ENCODE data around the gene SLC7A6. TPM values are rescaled to one million over a fixed set of nuclear protein-coding genes. Genes with fewer than 3 reads are reported as not detected.

Gene SLC7A6
- total RNA-seq, 1 experiment from 2014 or later = 28.5 TPM

DNA sequence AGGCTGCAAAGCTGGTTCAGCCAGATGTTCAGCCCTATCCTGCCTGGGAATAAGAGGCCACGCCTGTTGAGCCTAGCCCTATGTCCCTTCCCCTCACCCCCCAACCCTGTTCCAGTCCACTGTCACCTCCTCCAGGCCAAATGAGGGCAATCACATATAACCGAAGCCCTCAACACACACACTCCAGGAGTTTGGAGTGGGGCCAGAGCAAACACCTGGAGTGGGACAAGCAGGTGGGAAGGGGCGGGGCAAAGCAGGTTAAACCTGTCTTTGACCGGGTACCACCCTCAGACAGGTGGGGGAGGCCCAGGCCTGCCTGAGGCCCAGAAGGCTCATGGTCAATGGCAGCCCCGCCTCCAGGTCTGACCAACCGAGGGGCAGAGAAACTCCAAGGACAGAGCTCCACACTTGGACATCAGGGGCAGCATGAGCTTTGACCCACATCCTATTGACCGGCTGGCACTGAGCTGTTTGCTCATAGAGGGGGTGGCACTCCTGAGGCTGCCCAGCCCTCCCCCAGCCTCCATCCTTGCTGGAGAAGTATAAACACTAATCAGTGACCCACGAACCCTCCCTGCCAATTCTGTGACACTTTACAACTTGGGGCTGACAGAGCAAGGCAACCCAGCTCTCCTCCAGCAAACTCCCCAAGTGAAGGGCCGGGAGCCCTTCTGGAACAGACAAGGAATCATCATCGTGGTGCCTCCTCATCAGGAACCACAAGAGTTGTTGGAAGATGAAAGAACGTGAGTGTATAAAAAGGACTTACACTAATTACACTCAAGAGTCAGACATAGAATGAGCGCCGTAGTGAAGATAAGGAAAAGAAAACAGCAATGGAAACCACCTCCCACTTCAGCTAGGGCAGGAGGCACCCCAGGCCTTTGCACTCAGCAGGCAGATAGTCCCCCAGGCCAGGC lies 29.9 kb upstream of the SLC7A6 start:
- peaks cover 43% of the 10 kb centered on the region for H3K79me2 ChIP-seq (ENCODE audit: insufficient read depth, low read length)
- H3K36me3 ChIP-seq (ENCODE audit: control insufficient read depth in 1 of 2, insufficient read depth in 2 of 2, low read length in 2 of 2) = peaks cover 18 to 34% of the 10 kb centered on the region in 2 experiments; a peak in 3 of 4 replicates
- no peaks in the 10 kb centered on the region for H3K9me3 ChIP-seq (ENCODE audit: control insufficient read depth in 1 of 2, insufficient read depth in 1 of 2, low read depth in 1 of 2, low read length in 2 of 2)
- peak overlapping the region; percentile 98 for H3K9ac ChIP-seq (ENCODE audit: low read length)
- no peaks in the 10 kb centered on the region for H3K9me2 ChIP-seq (ENCODE audit: insufficient read depth)
- BruUV-seq (replicated peaks) = no TSS peak
- H4K20me1 ChIP-seq (ENCODE audit: insufficient read depth) = peaks cover 4% of the 10 kb centered on the region; the same call in 1 of the 2 replicates
- TF ChIP-seq EZH2phosphoT487 (IDR thresholded peaks at IDR 0.05; ENCODE audit: borderline replicate concordance) (no peak), POLR2AphosphoS5 (IDR thresholded peaks at IDR 0.05; ENCODE audit: low read depth, low read length) (peak; percentile 61)
- TF ChIP-seq, protein P1, sequence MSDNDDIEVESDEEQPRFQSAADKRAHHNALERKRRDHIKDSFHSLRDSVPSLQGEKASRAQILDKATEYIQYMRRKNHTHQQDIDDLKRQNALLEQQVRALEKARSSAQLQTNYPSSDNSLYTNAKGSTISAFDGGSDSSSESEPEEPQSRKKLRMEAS (IDR thresholded peaks at IDR 0.05) = no peak
- H3K27me3 ChIP-seq (ENCODE audit: insufficient read depth, low read length) = no peaks in the 10 kb centered on the region
- ChIA-PET POLR2A (interaction anchor here (1.0 kb wide), 1 partner anchor 30 kb away, joined by 3 read pairs; the partner anchor contains the start of gene SLC7A6), RAD21 (ENCODE audit: low non-redundant PET in 1 of 2, low total read pairs in 2 of 2, uncharacterized antibody in 2 of 2, unreplicated experiment in 2 of 2) (no interaction called here), CTCF (interaction anchor here (1.0 kb wide), 1 partner anchor 140 kb away, joined by 5 read pairs; no protein-coding TSS in a partner anchor)
- ATAC-seq = peak; percentile 13; the same call in 1 of the 2 replicates
- no peak overlapping the region for H2AFZ ChIP-seq (ENCODE audit: low read depth, low read length, poor library complexity, severe bottlenecking)
- intact Hi-C loops (cut with micrococcal nuclease) = loop anchor here (2.0 to 10.0 kb wide), 2 partner anchors 76 to 710 kb away; partner anchors contain the start of genes PRMT7, RIPOR1 and SLC7A6OS
- H3K4me1 ChIP-seq (ENCODE audit: control insufficient read depth in 1 of 2, insufficient read depth in 2 of 2, low read length in 2 of 2) = peaks cover 29 to 42% of the 10 kb centered on the region in 2 experiments
- peak overlapping the region; percentile 97 for H3K4me2 ChIP-seq (ENCODE audit: low read length)
- H3K4me3 ChIP-seq (replicated peaks in 1 of 2; ENCODE audit: low read depth in 1 of 2, low read length in 2 of 2) = peak overlapping the region; percentile 56 to 88
- DNase-seq (ENCODE audit: low read depth, low spot score) = peak; percentile 61
- H3K27ac ChIP-seq (ENCODE audit: low read depth, low read length) = peak overlapping the region; percentile 86

DNA sequence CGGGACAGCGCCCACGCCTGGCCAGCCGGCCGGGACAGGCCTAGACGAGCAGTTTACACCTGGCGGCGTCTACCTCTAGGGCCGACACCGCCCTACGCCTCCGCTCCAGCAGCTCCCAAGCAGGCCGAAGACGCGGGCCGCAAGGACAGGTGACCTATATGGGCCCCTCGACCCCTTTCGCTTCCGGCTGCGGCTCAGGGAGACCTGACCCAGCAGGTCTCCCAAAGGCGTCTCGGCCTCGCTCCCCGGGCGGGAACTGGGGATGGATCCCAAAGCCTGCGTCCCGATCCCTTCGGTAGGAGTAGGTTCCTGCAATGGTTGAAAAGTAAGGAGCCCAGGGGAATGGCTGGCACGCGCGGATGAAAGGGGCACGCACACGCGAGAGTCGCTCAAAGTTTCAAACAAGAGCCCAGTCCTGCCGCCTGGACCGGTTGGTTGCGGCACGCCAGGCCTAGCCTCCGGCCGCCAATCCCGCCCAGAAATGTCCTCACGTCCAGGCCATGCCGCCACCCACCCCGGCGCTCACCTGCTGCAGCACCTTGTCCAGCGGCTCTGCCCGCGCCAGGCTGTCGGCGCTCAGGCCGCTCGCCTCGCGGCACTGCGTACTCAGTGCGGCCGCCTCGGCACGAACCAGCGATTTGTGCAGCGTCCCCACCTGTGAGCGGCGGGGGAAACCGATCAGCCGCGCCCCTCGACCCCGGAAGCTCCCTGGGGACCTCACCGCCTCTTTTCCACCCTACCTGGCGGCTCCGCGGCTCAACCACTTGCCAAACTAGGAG lies 29.0 kb upstream of the SLC7A6 start:
- POLR2A ChIA-PET = interaction anchor here (0.6 to 1.0 kb wide), 2 partner anchors 29 to 756 kb away, joined by 3 to 4 read pairs; partner anchors contain the start of gene SLC7A6
- Histone ChIP-seq H3K9ac (ENCODE audit: low read length) (peak overlapping the region; percentile 98), H3K27ac (ENCODE audit: low read depth, low read length) (peak overlapping the region; percentile 86), H3K4me1 (ENCODE audit: control insufficient read depth in 1 of 2, insufficient read depth in 2 of 2, low read length in 2 of 2) (peaks cover 29 to 47% of the 10 kb centered on the region in 2 experiments), H2AFZ (ENCODE audit: low read depth, low read length, poor library complexity, severe bottlenecking) (no peak overlapping the region), H3K4me2 (ENCODE audit: low read length) (peak overlapping the region; percentile 97), H3K9me3 (ENCODE audit: control insufficient read depth in 1 of 2, insufficient read depth in 1 of 2, low read depth in 1 of 2, low read length in 2 of 2) (no peaks in the 10 kb centered on the region), H3K9me2 (ENCODE audit: insufficient read depth) (no peaks in the 10 kb centered on the region), H3K79me2 (ENCODE audit: insufficient read depth, low read length) (peaks cover 43% of the 10 kb centered on the region), H4K20me1 (ENCODE audit: insufficient read depth) (peaks cover 4% of the 10 kb centered on the region; the same call in 1 of the 2 replicates), H3K27me3 (ENCODE audit: insufficient read depth, low read length) (no peaks in the 10 kb centered on the region), H3K36me3 (ENCODE audit: control insufficient read depth in 1 of 2, insufficient read depth in 2 of 2, low read length in 2 of 2) (peaks cover 14 to 27% of the 10 kb centered on the region in 2 experiments; a peak in 3 of 4 replicates), H3K4me3 (replicated peaks in 1 of 2; ENCODE audit: low read depth in 1 of 2, low read length in 2 of 2) (peak overlapping the region; percentile 56 to 88)
- TF ChIP-seq YY1 (IDR thresholded peaks at IDR 0.05; ENCODE audit: extremely low read depth, insufficient replicate concordance, low read depth, low read length) (no peak), EZH2phosphoT487 (IDR thresholded peaks at IDR 0.05; ENCODE audit: borderline replicate concordance) (no peak), FOSL1 (IDR thresholded peaks at IDR 0.05; ENCODE audit: low read depth) (no peak), CBX3 (IDR thresholded peaks at IDR 0.05; ENCODE audit: low read depth) (no peak), ZFX (IDR thresholded peaks at IDR 0.05) (peak; percentile 85), POLR2A (IDR thresholded peaks at IDR 0.05; ENCODE audit: borderline replicate concordance, extremely low read depth, insufficient read depth, insufficient read length) (no peak)
- TF ChIP-seq, protein P2, sequence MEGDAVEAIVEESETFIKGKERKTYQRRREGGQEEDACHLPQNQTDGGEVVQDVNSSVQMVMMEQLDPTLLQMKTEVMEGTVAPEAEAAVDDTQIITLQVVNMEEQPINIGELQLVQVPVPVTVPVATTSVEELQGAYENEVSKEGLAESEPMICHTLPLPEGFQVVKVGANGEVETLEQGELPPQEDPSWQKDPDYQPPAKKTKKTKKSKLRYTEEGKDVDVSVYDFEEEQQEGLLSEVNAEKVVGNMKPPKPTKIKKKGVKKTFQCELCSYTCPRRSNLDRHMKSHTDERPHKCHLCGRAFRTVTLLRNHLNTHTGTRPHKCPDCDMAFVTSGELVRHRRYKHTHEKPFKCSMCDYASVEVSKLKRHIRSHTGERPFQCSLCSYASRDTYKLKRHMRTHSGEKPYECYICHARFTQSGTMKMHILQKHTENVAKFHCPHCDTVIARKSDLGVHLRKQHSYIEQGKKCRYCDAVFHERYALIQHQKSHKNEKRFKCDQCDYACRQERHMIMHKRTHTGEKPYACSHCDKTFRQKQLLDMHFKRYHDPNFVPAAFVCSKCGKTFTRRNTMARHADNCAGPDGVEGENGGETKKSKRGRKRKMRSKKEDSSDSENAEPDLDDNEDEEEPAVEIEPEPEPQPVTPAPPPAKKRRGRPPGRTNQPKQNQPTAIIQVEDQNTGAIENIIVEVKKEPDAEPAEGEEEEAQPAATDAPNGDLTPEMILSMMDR (IDR thresholded peaks at IDR 0.05 in 2 of 3, conservative IDR thresholded peaks at IDR 0.05 in 1 of 3; ENCODE audit: borderline replicate concordance in 1 of 3, insufficient read depth in 1 of 3, low read depth in 2 of 3, low read length in 2 of 3) = peak in 2 of 3 experiments; percentile 43; a peak in 2 of 6 replicates
- RAD21 ChIA-PET (ENCODE audit: low non-redundant PET in 1 of 2, low total read pairs in 2 of 2, uncharacterized antibody in 2 of 2, unreplicated experiment in 2 of 2) = no interaction called here
- intact Hi-C loops (cut with micrococcal nuclease) = loop anchor here (2.0 to 10.0 kb wide), 2 partner anchors 76 to 710 kb away; partner anchors contain the start of genes PRMT7, RIPOR1 and SLC7A6OS
- TSS peak; percentile 35 for BruUV-seq (replicated peaks)
- ATAC-seq = peak; percentile 12
- CTCF ChIA-PET = interaction anchor here (4.3 kb wide), 1 partner anchor 29 kb away, joined by 14 read pairs; the partner anchor contains the start of gene SLC7A6
- DNase-seq (ENCODE audit: low read depth, low spot score) = no peak

Data from HCT116 (cell line).